ENCODE measurements around the gene SOBP.

DNA sequence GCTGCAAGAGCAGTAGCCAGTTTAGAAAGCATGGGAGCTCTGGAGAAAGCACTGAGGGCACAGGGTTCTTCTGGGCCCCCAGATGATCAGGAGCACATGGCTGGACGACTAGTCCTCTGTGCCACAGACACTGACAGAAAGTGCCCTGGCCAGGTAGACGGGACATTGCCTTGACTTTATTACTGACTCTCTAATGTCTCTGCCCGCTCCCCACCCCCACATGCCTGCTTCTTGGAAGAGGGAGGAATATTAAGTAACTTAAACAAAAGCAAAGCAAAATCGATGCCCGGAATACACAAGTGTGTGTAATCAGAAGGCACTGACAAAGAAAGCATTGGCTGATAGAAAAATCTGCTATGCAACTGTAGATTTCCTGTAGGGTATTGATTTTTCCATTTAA is 99.3 kb downstream of the SOBP start:
- TF ChIP-seq, protein P1, sequence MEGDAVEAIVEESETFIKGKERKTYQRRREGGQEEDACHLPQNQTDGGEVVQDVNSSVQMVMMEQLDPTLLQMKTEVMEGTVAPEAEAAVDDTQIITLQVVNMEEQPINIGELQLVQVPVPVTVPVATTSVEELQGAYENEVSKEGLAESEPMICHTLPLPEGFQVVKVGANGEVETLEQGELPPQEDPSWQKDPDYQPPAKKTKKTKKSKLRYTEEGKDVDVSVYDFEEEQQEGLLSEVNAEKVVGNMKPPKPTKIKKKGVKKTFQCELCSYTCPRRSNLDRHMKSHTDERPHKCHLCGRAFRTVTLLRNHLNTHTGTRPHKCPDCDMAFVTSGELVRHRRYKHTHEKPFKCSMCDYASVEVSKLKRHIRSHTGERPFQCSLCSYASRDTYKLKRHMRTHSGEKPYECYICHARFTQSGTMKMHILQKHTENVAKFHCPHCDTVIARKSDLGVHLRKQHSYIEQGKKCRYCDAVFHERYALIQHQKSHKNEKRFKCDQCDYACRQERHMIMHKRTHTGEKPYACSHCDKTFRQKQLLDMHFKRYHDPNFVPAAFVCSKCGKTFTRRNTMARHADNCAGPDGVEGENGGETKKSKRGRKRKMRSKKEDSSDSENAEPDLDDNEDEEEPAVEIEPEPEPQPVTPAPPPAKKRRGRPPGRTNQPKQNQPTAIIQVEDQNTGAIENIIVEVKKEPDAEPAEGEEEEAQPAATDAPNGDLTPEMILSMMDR (IDR thresholded peaks at IDR 0.05; ENCODE audit: low read depth, low read length) = no peak
- TF ChIP-seq EZH2phosphoT487 (IDR thresholded peaks at IDR 0.05; ENCODE audit: low read depth) = no peak
